Activated CD4-positive, alpha-beta T cell treated with anti-CD3 and anti-CD28 coated beads, Interleukin-2, Interleukin-6, amounts not matched to agents 100 ng/mL and 50 ng/mL, durations not matched to agents 16 hours and 8 hours (primary cell): ENCODE results near the gene SNX30.
"Not testable (repeated sequence)": the region's sequence is repeated elsewhere in the genome, so short reads cannot be mapped to it uniquely, and the experiment has no call there.

Experiments used
- DNase-seq: peaks from one replicate; pipeline ENCODE4 v3.0.0-alpha.2; 2020

SNX30 gene

GRCh38 chr9:112750016-112750763, at the start of gene SNX30:
Gene SNX30, plus strand, starts transcription at chr9:112750760. Its CDS starts 242 bp downstream, at chr9:112751002.
- DNase-seq = peak; percentile 90

GRCh38 chr9:112703304-112703703, 47.3 kb upstream of the SNX30 start:
- no peak for DNase-seq

- no peak for DNase-seq
These were observed 44.7 kb upstream of the SNX30 start for GRCh38 chr9:112705768-112706427.

GRCh38 chr9:112711050-112711689, 39.4 kb upstream of the SNX30 start:
- DNase-seq = no peak

- no peak for DNase-seq
These were observed 37.9 kb upstream of the SNX30 start for GRCh38 chr9:112712678-112713077.

GRCh38 chr9:112717661-112718331, 32.8 kb upstream of the SNX30 start, which contains the start of gene INIP:
Gene INIP, minus strand, starts transcription at chr9:112718117. Its CDS starts 1,632 bp downstream, at chr9:112716485.
- peak; percentile 98 for DNase-seq

GRCh38 chr9:112719241-112719691, 31.3 kb upstream of the SNX30 start:
- DNase-seq = peak; percentile 42

- no peak for DNase-seq
These were observed 30.9 kb upstream of the SNX30 start for GRCh38 chr9:112719696-112720095.

- DNase-seq = no peak
These were observed 30.3 kb upstream of the SNX30 start for GRCh38 chr9:112720113-112720780.

- not testable (repeated sequence) for DNase-seq
These were observed 27.8 kb upstream of the SNX30 start for GRCh38 chr9:112722749-112723148.

- no peak for DNase-seq
These were observed 24.6 kb upstream of the SNX30 start for GRCh38 chr9:112725961-112726360.

GRCh38 chr9:112726428-112726827, 24.1 kb upstream of the SNX30 start:
- no peak for DNase-seq

GRCh38 chr9:112728401-112728800, 22.2 kb upstream of the SNX30 start:
- DNase-seq = no peak

- no peak for DNase-seq
These were observed 18.6 kb upstream of the SNX30 start for GRCh38 chr9:112731971-112732370.

- DNase-seq = no peak
These were observed 15.7 kb upstream of the SNX30 start for GRCh38 chr9:112734892-112735291.

GRCh38 chr9:112743216-112743836, 7.2 kb upstream of the SNX30 start:
- DNase-seq = no peak

GRCh38 chr9:112744177-112744576, 6.4 kb upstream of the SNX30 start:
- no peak for DNase-seq

- DNase-seq = no peak
These were observed 3.5 kb upstream of the SNX30 start for GRCh38 chr9:112747094-112747493.

- no peak for DNase-seq
These were observed 150 bp downstream of the SNX30 start for GRCh38 chr9:112750764-112751055.

GRCh38 chr9:112751056-112751795, 666 bp downstream of the SNX30 start:
- peak; percentile 78 for DNase-seq

GRCh38 chr9:112752334-112753125, 2.0 kb downstream of the SNX30 start:
- no peak for DNase-seq
